ENCODE data around the gene WWTR1.

DNA sequence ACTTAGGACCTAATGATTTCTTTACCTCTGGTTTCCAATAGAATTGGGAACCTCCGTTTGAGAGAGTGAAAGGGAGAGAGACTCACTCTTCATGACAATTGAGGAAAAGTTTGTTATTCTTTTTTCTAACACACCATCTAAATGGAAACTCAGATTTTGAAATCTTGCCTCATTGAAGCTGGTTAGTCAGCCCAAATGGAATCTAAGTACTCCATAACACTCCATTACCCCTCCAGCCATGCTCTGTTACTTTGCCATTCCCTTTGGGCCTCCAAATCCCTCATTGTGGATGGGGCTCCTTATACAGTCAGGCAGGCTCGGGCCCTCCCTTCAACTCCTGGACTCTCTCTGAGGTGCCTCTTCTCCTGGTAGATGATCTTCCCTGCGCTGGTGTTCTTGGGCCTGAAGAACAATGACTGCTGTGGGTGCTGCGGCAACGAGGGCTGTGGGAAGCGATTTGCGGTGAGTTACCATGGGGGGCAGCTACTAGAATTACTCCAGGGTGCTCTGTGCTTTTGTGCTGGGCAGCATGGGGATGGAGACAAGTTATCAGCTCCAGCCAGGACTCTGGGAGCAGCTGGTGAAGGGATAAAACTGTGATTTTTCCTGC, 182.3 kb downstream of the WWTR1 start:
- TF ChIP-seq, protein P1, sequence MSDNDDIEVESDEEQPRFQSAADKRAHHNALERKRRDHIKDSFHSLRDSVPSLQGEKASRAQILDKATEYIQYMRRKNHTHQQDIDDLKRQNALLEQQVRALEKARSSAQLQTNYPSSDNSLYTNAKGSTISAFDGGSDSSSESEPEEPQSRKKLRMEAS (IDR thresholded peaks at IDR 0.05), result no peak
- TF ChIP-seq, protein P2, sequence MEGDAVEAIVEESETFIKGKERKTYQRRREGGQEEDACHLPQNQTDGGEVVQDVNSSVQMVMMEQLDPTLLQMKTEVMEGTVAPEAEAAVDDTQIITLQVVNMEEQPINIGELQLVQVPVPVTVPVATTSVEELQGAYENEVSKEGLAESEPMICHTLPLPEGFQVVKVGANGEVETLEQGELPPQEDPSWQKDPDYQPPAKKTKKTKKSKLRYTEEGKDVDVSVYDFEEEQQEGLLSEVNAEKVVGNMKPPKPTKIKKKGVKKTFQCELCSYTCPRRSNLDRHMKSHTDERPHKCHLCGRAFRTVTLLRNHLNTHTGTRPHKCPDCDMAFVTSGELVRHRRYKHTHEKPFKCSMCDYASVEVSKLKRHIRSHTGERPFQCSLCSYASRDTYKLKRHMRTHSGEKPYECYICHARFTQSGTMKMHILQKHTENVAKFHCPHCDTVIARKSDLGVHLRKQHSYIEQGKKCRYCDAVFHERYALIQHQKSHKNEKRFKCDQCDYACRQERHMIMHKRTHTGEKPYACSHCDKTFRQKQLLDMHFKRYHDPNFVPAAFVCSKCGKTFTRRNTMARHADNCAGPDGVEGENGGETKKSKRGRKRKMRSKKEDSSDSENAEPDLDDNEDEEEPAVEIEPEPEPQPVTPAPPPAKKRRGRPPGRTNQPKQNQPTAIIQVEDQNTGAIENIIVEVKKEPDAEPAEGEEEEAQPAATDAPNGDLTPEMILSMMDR (IDR thresholded peaks at IDR 0.05; ENCODE audit: low read depth, low read length, missing input control), result no peak
- no peak for TF ChIP-seq TAF1 (conservative IDR thresholded peaks at IDR 0.05)
- TF ChIP-seq SP1 (IDR thresholded peaks at IDR 0.05), result no peak
- no peak for TF ChIP-seq RAD21 (IDR thresholded peaks at IDR 0.05)
- no peak for TF ChIP-seq EGR1 (IDR thresholded peaks at IDR 0.05; ENCODE audit: low read depth in 2 of 2)
- no peak for TF ChIP-seq HNF4G (IDR thresholded peaks at IDR 0.05)
- TF ChIP-seq JUND (IDR thresholded peaks at IDR 0.05), result no peak
- TF ChIP-seq FOXA2 (IDR thresholded peaks at IDR 0.05), result no peak

All from liver (tissue), 3 donors.